H1 (cell line): ENCODE measurements around the gene HBD. TPM values are rescaled to one million over a fixed set of nuclear protein-coding genes. Genes with fewer than 3 reads are reported as not detected.

ENCODE experiments used
- CTCF ChIA-PET: fragments of 300-600 bp; sonication (Branson Sonifier 250); formaldehyde crosslinking; loops from one replicate; lab custom pipeline; 2021; ENCODE audit not compliant: partially characterized antibody; lab: Charles Lee
- POLR2A ChIA-PET: fragments of 300-600 bp; sonication (Branson Sonifier 250); formaldehyde crosslinking; loops from one replicate; lab custom pipeline; 2021; ENCODE audit warnings: inconsistent platforms; ENCODE audit not compliant: partially characterized antibody; lab: Charles Lee
- DNase-seq, 2 experiments: peaks; one replicate each; pipeline versions ENCODE4 v3.0.0 to v3.0.0-alpha.2; 2010 to 2022; ENCODE audit warnings: low spot score in 2 of 2, low read depth in 1 of 2, mixed read lengths in 1 of 2
- FAIRE-seq: peaks from 2 replicates; lab custom pipeline; 2011; peaks lifted over from hg19 to GRCh38; lab: Jason Lieb, UNC
- H2AFZ ChIP-seq: 2 replicates; pipeline ENCODE4 v1.8.1; 2012; ENCODE audit warnings: low read length, inconsistent platforms
- H2AK5ac ChIP-seq: 2 replicates; pipeline ENCODE4 v1.6.1; 2013; ENCODE audit warnings: low read depth, low read length
- H2BK120ac ChIP-seq: replicated peaks from 2 replicates; pipeline ENCODE3; 2013; ENCODE audit warnings: low read depth, low read length, inconsistent platforms
- H2BK12ac ChIP-seq: 2 replicates; pipeline ENCODE4 v1.6.1; 2013; ENCODE audit warnings: low read depth, low read length
- H2BK15ac ChIP-seq: 2 replicates; pipeline ENCODE4 v1.6.1; 2013; ENCODE audit warnings: low read length
- H2BK20ac ChIP-seq: 2 replicates; pipeline ENCODE4 v1.6.1; 2013; ENCODE audit warnings: low read length
- H2BK5ac ChIP-seq: 2 replicates; pipeline ENCODE4 v1.6.1; 2013; ENCODE audit warnings: low read depth, low read length
- H3K14ac ChIP-seq: 2 replicates; pipeline ENCODE4 v1.6.1; 2013; ENCODE audit warnings: inconsistent platforms; ENCODE audit not compliant: insufficient read length
- H3K18ac ChIP-seq: 2 replicates; pipeline ENCODE4 v1.6.1; 2013; ENCODE audit warnings: low read length; ENCODE audit errors: extremely low read depth
- H3K23ac ChIP-seq: 2 replicates; pipeline ENCODE4 v1.6.1; 2013; ENCODE audit warnings: inconsistent platforms; ENCODE audit not compliant: insufficient read length
- H3K23me2 ChIP-seq: 2 replicates; pipeline ENCODE4 v1.6.1; 2013; ENCODE audit warnings: low read depth, low read length
- H3K27ac ChIP-seq: 2 replicates; pipeline ENCODE4 v1.6.1; 2011; ENCODE audit warnings: low read depth, low read length, inconsistent platforms
- H3K27me3 ChIP-seq, 4 experiments: replicated peaks in 1 of 4; 1 replicate in 1 of 4; 2 replicates in 3 of 4; pipeline versions ENCODE4 v1.6.1 to v1.8.1; 2011 to 2013; ENCODE audit warnings: low read length in 3 of 4, mild to moderate bottlenecking in 3 of 4, inconsistent platforms in 2 of 4, mixed read lengths in 2 of 4, moderate library complexity in 1 of 4; ENCODE audit not compliant: control insufficient read depth in 3 of 4, insufficient read depth in 3 of 4; ENCODE audit errors: extremely low read depth in 1 of 4
- H3K36me3 ChIP-seq, 4 experiments: 2 replicates each; pipeline versions ENCODE4 v1.6.1 to v1.8.1; 2011 to 2013; ENCODE audit warnings: mild to moderate bottlenecking in 4 of 4, low read length in 3 of 4, moderate library complexity in 2 of 4, control low read depth in 1 of 4, inconsistent platforms in 1 of 4; ENCODE audit not compliant: insufficient read depth in 4 of 4, control insufficient read depth in 2 of 4
- H3K4ac ChIP-seq: replicated peaks from 2 replicates; pipeline ENCODE3; 2013; ENCODE audit warnings: low read length, low read depth, mixed read lengths, inconsistent platforms; ENCODE audit not compliant: insufficient read length
- H3K4me1 ChIP-seq, 4 experiments: replicated peaks in 1 of 4; 1 replicate in 1 of 4; 2 replicates in 3 of 4; pipeline versions ENCODE4 v1.6.1 to v1.8.1; 2011 to 2013; ENCODE audit warnings: low read length in 3 of 4, inconsistent platforms in 2 of 4, mixed read lengths in 1 of 4; ENCODE audit not compliant: insufficient read depth in 4 of 4, control insufficient read depth in 3 of 4
- H3K4me2 ChIP-seq, 2 experiments: 2 replicates each; pipeline versions ENCODE4 v1.6.1 to v1.8.1; 2011 to 2013; ENCODE audit warnings: low read depth in 2 of 2, low read length in 2 of 2, control low read depth in 1 of 2, inconsistent platforms in 1 of 2, mild to moderate bottlenecking in 1 of 2; ENCODE audit not compliant: insufficient read depth in 1 of 2
- H3K4me3 ChIP-seq, 4 experiments: fragments of 200-600, 300-600 bp in 1 of 4; sonication (generic), shearing (Covaris generic), sonication (Bioruptor Twin) in 1 of 4; 2 replicates each; pipeline versions ENCODE4 v1.5.1 to v1.8.1; 2011 to 2016; ENCODE audit warnings: low read length in 4 of 4, low read depth in 3 of 4, control low read depth in 2 of 4, inconsistent platforms in 2 of 4, mild to moderate bottlenecking in 2 of 4, mixed read lengths in 1 of 4, moderate library complexity in 1 of 4; ENCODE audit not compliant: insufficient read depth in 2 of 4; ENCODE audit errors: extremely low read depth in 1 of 4
- H3K56ac ChIP-seq: replicated peaks from 2 replicates; pipeline ENCODE3; 2013; ENCODE audit warnings: low read depth, mild to moderate bottlenecking, mixed read lengths, low read length, inconsistent platforms; ENCODE audit not compliant: insufficient read length
- H3K79me1 ChIP-seq: 2 replicates; pipeline ENCODE4 v1.6.1; 2013; ENCODE audit warnings: low read depth, low read length, control low read depth
- H3K79me2 ChIP-seq, 2 experiments: 2 replicates each; pipeline versions ENCODE4 v1.6.1 to v1.8.1; 2012 to 2013; ENCODE audit warnings: low read length in 2 of 2, mild to moderate bottlenecking in 2 of 2, inconsistent platforms in 1 of 2; ENCODE audit not compliant: insufficient read depth in 2 of 2, control insufficient read depth in 1 of 2
- H3K9ac ChIP-seq, 4 experiments: replicated peaks in 1 of 4; 1 replicate in 1 of 4; 2 replicates in 3 of 4; pipeline versions ENCODE4 v1.6.1 to v1.8.1; 2011 to 2013; ENCODE audit warnings: low read depth in 3 of 4, low read length in 3 of 4, control low read depth in 2 of 4, mild to moderate bottlenecking in 2 of 4, moderate library complexity in 2 of 4, inconsistent platforms in 1 of 4; ENCODE audit errors: extremely low read depth in 1 of 4
- H3K9me3 ChIP-seq, 2 experiments: 2 replicates each; pipeline versions ENCODE4 v1.6.1 to v1.8.1; 2012 to 2013; ENCODE audit warnings: mild to moderate bottlenecking in 2 of 2, moderate library complexity in 2 of 2, control low read depth in 1 of 2, inconsistent platforms in 1 of 2, low read depth in 1 of 2, low read length in 1 of 2, mixed read lengths in 1 of 2; ENCODE audit not compliant: insufficient read depth in 2 of 2
- H4K20me1 ChIP-seq, 2 experiments: replicated peaks in 1 of 2; 2 replicates each; pipeline versions ENCODE3 to v1.8.1; 2011 to 2013; ENCODE audit warnings: inconsistent platforms in 2 of 2, low read length in 2 of 2, mild to moderate bottlenecking in 1 of 2; ENCODE audit not compliant: insufficient read depth in 2 of 2, control insufficient read depth in 1 of 2
- H4K5ac ChIP-seq: 2 replicates; pipeline ENCODE4 v1.6.1; 2013; ENCODE audit warnings: low read length, low read depth, mixed read lengths, inconsistent platforms; ENCODE audit not compliant: insufficient read length
- H4K8ac ChIP-seq: 2 replicates; pipeline ENCODE4 v1.8.0; 2013; ENCODE audit warnings: mild to moderate bottlenecking, moderate library complexity, low read length, inconsistent platforms; ENCODE audit not compliant: insufficient read depth; ENCODE audit errors: extremely low read depth
- H4K91ac ChIP-seq: replicated peaks from 2 replicates; pipeline ENCODE3; 2013; ENCODE audit warnings: low read length, mixed read lengths, inconsistent platforms; ENCODE audit not compliant: insufficient read length
- ATF2 ChIP-seq: IDR thresholded peaks from 2 replicates; pipeline ENCODE4 v1.6.1; 2012; ENCODE audit warnings: low read length, inconsistent platforms
- BCL11A ChIP-seq, 2 experiments: IDR thresholded peaks; one replicate each; pipeline ENCODE4 v1.6.1; 2011; ENCODE audit warnings: low read depth in 2 of 2, low read length in 2 of 2, mild to moderate bottlenecking in 2 of 2
- EZH2 ChIP-seq: fragments of 200-600 bp; sonication (generic); IDR thresholded peaks from 2 replicates; pipeline ENCODE4 v1.7.1; 2012; ENCODE audit warnings: low read depth, mild to moderate bottlenecking, moderate library complexity, low read length, inconsistent platforms; ENCODE audit not compliant: severe bottlenecking
- GTF2F1 ChIP-seq: IDR thresholded peaks from 2 replicates; pipeline ENCODE4 v1.6.1; 2012; ENCODE audit warnings: low read depth, low read length, improper control_type of control experiment, borderline replicate concordance
- HDAC6 ChIP-seq: IDR thresholded peaks from one replicate; pipeline ENCODE4 v1.7.1; 2012; ENCODE audit warnings: low read depth, mild to moderate bottlenecking, inconsistent platforms, low read length, moderate library complexity
- JUN ChIP-seq: IDR thresholded peaks from 2 replicates; pipeline ENCODE4 v1.6.1; 2011; ENCODE audit warnings: low read depth, mild to moderate bottlenecking, improper control_type of control experiment, low read length
- JUND ChIP-seq: IDR thresholded peaks from 2 replicates; pipeline ENCODE4 v1.6.1; 2011; ENCODE audit warnings: mild to moderate bottlenecking, improper control_type of control experiment, low read length
- NRF1 ChIP-seq: IDR thresholded peaks from 2 replicates; pipeline ENCODE4 v1.6.1; 2011; ENCODE audit warnings: mild to moderate bottlenecking, low read depth, low read length, improper control_type of control experiment
- POLR2AphosphoS5 ChIP-seq: IDR thresholded peaks from 2 replicates; pipeline ENCODE4 v1.6.1; 2011; ENCODE audit warnings: low read depth, low read length
- RAD21 ChIP-seq, 2 experiments: IDR thresholded peaks in 1 of 2; conservative IDR thresholded peaks in 1 of 2; 2 replicates each; pipeline ENCODE4 v1.6.1; 2011; ENCODE audit warnings: low read depth in 2 of 2, low read length in 2 of 2, improper control_type of control experiment in 1 of 2, inconsistent platforms in 1 of 2, mild to moderate bottlenecking in 1 of 2, moderate library complexity in 1 of 2
- RFX5 ChIP-seq: IDR thresholded peaks from 2 replicates; pipeline ENCODE4 v1.6.1; 2011; ENCODE audit warnings: low read depth, low read length, improper control_type of control experiment, borderline replicate concordance
- RNF2 ChIP-seq: fragments of 200-900, 300-1000 bp; sonication (generic); IDR thresholded peaks from 2 replicates; pipeline ENCODE4 v1.7.1; 2016; ENCODE audit warnings: borderline replicate concordance, low read depth, mild to moderate bottlenecking, antibody characterized with exemption, low read length; ENCODE audit not compliant: poor library complexity, severe bottlenecking; ENCODE audit errors: missing control alignments
- TBP ChIP-seq: IDR thresholded peaks from 2 replicates; pipeline ENCODE4 v1.6.1; 2011; ENCODE audit warnings: low read depth, low read length, improper control_type of control experiment
- WGBS, 2 experiments: shearing (Covaris generic) in 1 of 2; methylation state at CpG; one replicate each; pipeline versions ENCODE4 v1.1.6 to v1.1.7; 2013 to 2015; ENCODE audit warnings: low lambda C conversion rate in 2 of 2, mixed read lengths in 2 of 2, inconsistent platforms in 1 of 2, low coverage in 1 of 2, missing lambda C conversion rate in 1 of 2; ENCODE audit not compliant: insufficient replicate concordance in 2 of 2, insufficient coverage in 1 of 2, insufficient read length in 1 of 2; ENCODE audit errors: extremely low coverage in 1 of 2, missing lambda C conversion rate in 1 of 2; 5-methylcytosine and 5-hydroxymethylcytosine counted together
- polyA plus RNA-seq, 7 experiments: library from polyadenylated mRNA; depleted of rRNA in 3 of 7; stranded (reverse) in 5 of 7; unstranded in 2 of 7; fragments of >200 nt in 5 of 7; fragments of 200-250 nt in 2 of 7; gene quantifications; 1 replicate in 5 of 7; 2 replicates in 1 of 7; 4 replicates in 1 of 7; pipeline versions ENCODE4 v1.2.1 to v1.2.3, GENCODE V29; 2011 to 2013; ENCODE audit warnings: missing spikeins in 2 of 7, mixed read lengths in 2 of 7
- total RNA-seq: library from RNA; stranded (reverse); fragmentation: NEBNext Ultra II Directional; extraction: Animal tissue kit (Norgen Biotek cat#: 25700); gene quantifications from 2 replicates; pipeline ENCODE4 v1.2.1, GENCODE V29; 2021

The HBD gene
- total and polyA plus RNA-seq, 2 of the 8 experiments (the other 6 are each of a cell fraction or from before 2014, with no cell fraction given) = not detected

GRCh38 chr11:5245155-5245554 is 10.9 kb upstream of the HBD start:
- no peak overlapping the region for H3K4me3 ChIP-seq
- TF ChIP-seq JUND (no peak), GTF2F1 (no peak), BCL11A (IDR thresholded peaks at IDR 0.05; ENCODE audit: low read depth in 2 of 2, low read length in 2 of 2) (no peak), JUN (no peak), POLR2AphosphoS5 (no peak), ATF2 (no peak), NRF1 (no peak), RNF2 (no peak), HDAC6 (no peak), EZH2 (no peak), RAD21 (IDR thresholded peaks at IDR 0.05 in 1 of 2, conservative IDR thresholded peaks at IDR 0.05 in 1 of 2; ENCODE audit: low read depth in 2 of 2, low read length in 2 of 2) (no peak), RFX5 (no peak), TBP (no peak)

More at GRCh38 chr11:5245155-5245554, 10.9 kb upstream of the HBD start:
- Histone ChIP-seq H3K36me3 (no peaks in the 10 kb centered on the region), H2AK5ac (no peak overlapping the region), H3K4me2 (no peak overlapping the region), H3K9me3 (no peaks in the 10 kb centered on the region), H3K23me2 (no peaks in the 10 kb centered on the region), H4K20me1 (no peaks in the 10 kb centered on the region), H3K4me1 (no peaks in the 10 kb centered on the region), H3K79me1 (no peaks in the 10 kb centered on the region), H2BK15ac (no peak overlapping the region), H3K79me2 (no peaks in the 10 kb centered on the region), H3K27me3 (no peaks in the 10 kb centered on the region), H3K27ac (no peak overlapping the region), H3K9ac (no peak overlapping the region), H3K56ac (no peak overlapping the region), H2BK5ac (no peak overlapping the region), H4K5ac (no peak overlapping the region), H3K14ac (no peak overlapping the region), H4K8ac (no peak overlapping the region), H2AFZ (no peak overlapping the region), H2BK120ac (no peak overlapping the region), H3K18ac (no peak overlapping the region), H2BK12ac (no peak overlapping the region), H4K91ac (no peak overlapping the region), H3K4ac (no peak overlapping the region), H2BK20ac (no peak overlapping the region), H3K23ac (no peak overlapping the region)
- DNase-seq = no peak
- WGBS, 2 experiments = 97% methylated on average over 2 of the region's 2 CpGs; no CpG with 5 or more reads in 1 of the 2 experiments
- ChIA-PET POLR2A (no interaction called here), CTCF (no interaction called here)
- FAIRE-seq = no peak
